HepG2 (cell line): ENCODE results near the gene GCLC. TPM values are rescaled to one million over a fixed set of nuclear protein-coding genes. Genes with fewer than 3 reads are reported as not detected.

Experiments
- ATAC-seq: fragments of 200-7000 bp; cut with Tn5 transposase; 3 replicates; pipeline ENCODE4 v1.9.1; 2020; ENCODE audit warnings: mild to moderate bottlenecking, moderate library complexity
- BruUV-seq: library from RNA; stranded (reverse); fragments of 400-500 nt; replicated peaks from 2 replicates; lab custom pipeline; 2021; lab: Mats Ljungman, UMichigan
- CTCF ChIA-PET: fragments of 300-600 bp; formaldehyde crosslinking; extraction: SDS; loops from one replicate; lab custom pipeline; 2021; ENCODE audit warnings: low total read pairs, inconsistent platforms, low intra/inter-chr PET ratio; lab: Yijun Ruan, JAX
- POLR2A ChIA-PET: fragments of 350-600 bp; sonication (Branson Sonifier 250); formaldehyde crosslinking; loops from one replicate; lab custom pipeline; 2020; ENCODE audit warnings: antibody characterized with exemption, inconsistent platforms; lab: Yijun Ruan, JAX
- DNase-seq: peaks from one replicate; pipeline ENCODE4 v3.0.0-alpha.2; 2015; ENCODE audit warnings: low spot score
- FAIRE-seq: peaks from 3 replicates; lab custom pipeline; 2011; peaks lifted over from hg19 to GRCh38; lab: Jason Lieb, UNC
- H2AFZ ChIP-seq: one replicate; pipeline ENCODE4 v1.6.1; 2011; ENCODE audit warnings: low read length, inconsistent platforms
- H3K27ac ChIP-seq: fragments of 300-600 bp; 3 replicates; pipeline ENCODE4 v1.8.0; 2011; ENCODE audit warnings: mixed run types, mild to moderate bottlenecking, mixed read lengths, low read length, inconsistent platforms; ENCODE audit not compliant: insufficient read depth; ENCODE audit errors: extremely low read length
- H3K27me3 ChIP-seq, 2 experiments: fragments of 200-600 bp in 1 of 2; 2 replicates in 1 of 2; 3 replicates in 1 of 2; pipeline versions ENCODE4 v1.6.0 to v1.8.0; 2011; ENCODE audit warnings: low read length in 2 of 2, mild to moderate bottlenecking in 2 of 2, moderate library complexity in 2 of 2, inconsistent platforms in 1 of 2; ENCODE audit not compliant: insufficient read depth in 2 of 2, control insufficient read depth in 1 of 2
- H3K36me3 ChIP-seq, 2 experiments: fragments of 200-600 bp in 1 of 2; replicated peaks in 1 of 2; 2 replicates in 1 of 2; 3 replicates in 1 of 2; pipeline versions ENCODE4 v1.5.1 to v1.8.0; 2011; ENCODE audit warnings: low read length in 2 of 2, inconsistent platforms in 1 of 2; ENCODE audit not compliant: insufficient read depth in 2 of 2, control insufficient read depth in 1 of 2
- H3K4me1 ChIP-seq: 2 replicates; pipeline ENCODE4 v1.5.1; 2012; ENCODE audit warnings: low read length, inconsistent platforms; ENCODE audit not compliant: insufficient read depth
- H3K4me2 ChIP-seq: 2 replicates; pipeline ENCODE4 v1.6.0; 2011; ENCODE audit warnings: low read depth, low read length, inconsistent platforms
- H3K4me3 ChIP-seq, 3 experiments: fragments of 200-600 bp in 1 of 3; sonication (generic), shearing (Covaris generic) in 1 of 3; replicated peaks in 1 of 3; 2 replicates each; pipeline ENCODE4 v1.5.1; 2011 to 2016; ENCODE audit warnings: low read length in 3 of 3, inconsistent platforms in 2 of 3, low read depth in 2 of 3, mild to moderate bottlenecking in 2 of 3, control low read depth in 1 of 3, mixed read lengths in 1 of 3; ENCODE audit not compliant: insufficient read depth in 1 of 3
- H3K79me2 ChIP-seq: one replicate; pipeline ENCODE4 v1.6.1; 2011; ENCODE audit warnings: low read length, inconsistent platforms; ENCODE audit not compliant: insufficient read depth
- H3K9ac ChIP-seq: 2 replicates; pipeline ENCODE4 v1.6.0; 2011; ENCODE audit warnings: mild to moderate bottlenecking, low read depth, low read length, inconsistent platforms; ENCODE audit not compliant: insufficient read depth
- H3K9me3 ChIP-seq: 2 replicates; pipeline ENCODE4 v1.5.1; 2012; ENCODE audit warnings: mild to moderate bottlenecking, low read length
- H4K20me1 ChIP-seq: 2 replicates; pipeline ENCODE4 v1.6.0; 2011; ENCODE audit warnings: inconsistent platforms, mild to moderate bottlenecking, low read length, moderate library complexity; ENCODE audit not compliant: insufficient read depth
- AFF4 ChIP-seq: sonication (generic); formaldehyde crosslinking; IDR thresholded peaks from 2 replicates; pipeline ENCODE4 v1.4.0; 2020; ENCODE audit warnings: missing genetic modification reagents
- ARID2 ChIP-seq: sonication (generic); formaldehyde crosslinking; IDR thresholded peaks from 2 replicates; pipeline ENCODE4 v1.8.1; 2022; ENCODE audit warnings: mild to moderate bottlenecking, missing genetic modification reagents, borderline replicate concordance
- E2F1 ChIP-seq: sonication (generic); formaldehyde crosslinking; IDR thresholded peaks from 2 replicates; pipeline ENCODE4 v1.5.0; 2020; ENCODE audit warnings: missing genetic modification reagents
- FOXO1 ChIP-seq: sonication (generic); formaldehyde crosslinking; IDR thresholded peaks from 2 replicates; pipeline ENCODE4 v1.4.0; 2020; ENCODE audit warnings: missing genetic modification reagents
- MTF2 ChIP-seq: sonication (generic); formaldehyde crosslinking; IDR thresholded peaks from 2 replicates; pipeline ENCODE4 v1.5.0; 2020; ENCODE audit warnings: missing genetic modification reagents, borderline replicate concordance
- PCBP2 ChIP-seq: fragments of 200-400 bp; formaldehyde crosslinking; optimal IDR thresholded peaks from 2 replicates; pipeline ENCODE3; 2018; ENCODE audit warnings: low read length, low read depth; ENCODE audit not compliant: poor library complexity, severe bottlenecking
- ZFAT ChIP-seq: sonication (generic); formaldehyde crosslinking; conservative IDR thresholded peaks from 2 replicates; pipeline ENCODE4 v1.8.1; 2023; ENCODE audit warnings: missing genetic modification reagents, inconsistent platforms
- ZFP91 ChIP-seq: sonication (generic); formaldehyde crosslinking; IDR thresholded peaks from 2 replicates; pipeline ENCODE4 v1.9.0; 2022; ENCODE audit warnings: missing genetic modification reagents, mild to moderate bottlenecking, borderline replicate concordance
- ZNF124 ChIP-seq: sonication (generic); formaldehyde crosslinking; IDR thresholded peaks from 2 replicates; pipeline ENCODE4 v1.4.0; 2020; ENCODE audit warnings: missing genetic modification reagents
- ZNF605 ChIP-seq: sonication (generic); formaldehyde crosslinking; IDR thresholded peaks from 2 replicates; pipeline ENCODE4 v1.8.0; 2022; ENCODE audit warnings: mild to moderate bottlenecking, missing genetic modification reagents
- WGBS: methylation state at CpG from one replicate; pipeline ENCODE4 v1.1.6; 2017; ENCODE audit warnings: low lambda C conversion rate; 5-methylcytosine and 5-hydroxymethylcytosine counted together
- in situ Hi-C: cut with HindIII; loops from 2 replicates; pipeline ENCODE4 v1.10.0; 2017; ENCODE audit warnings: low pct_unique_long_range_greater_than_20kb; ENCODE audit not compliant: extremely low pct_ligation_motif_present
- intact Hi-C: fragments of 100-400 bp; cut with micrococcal nuclease; formaldehyde crosslinking; loops from one replicate; pipeline ENCODE4 v1.10.0; 2022; ENCODE audit not compliant: unreplicated experiment
- polyA plus RNA-seq, 8 experiments: library from polyadenylated mRNA; depleted of rRNA in 3 of 8; stranded (reverse) in 7 of 8; unstranded in 1 of 8; fragments of >200 nt; fragmentation: Illumina TruSeq in 4 of 8; extraction: Trizol in 4 of 8; gene quantifications; 2 replicates each; pipeline versions ENCODE4 v1.2.1 to v1.2.3, GENCODE V29; 2011 to 2016; ENCODE audit warnings: low read depth in 4 of 8, missing spikeins in 1 of 8, mixed read lengths in 1 of 8; ENCODE audit not compliant: insufficient read depth in 1 of 8
- total RNA-seq, 5 experiments: library from RNA; depleted of rRNA; stranded (reverse); fragments of >200 nt; fragmentation: Illumina TruSeq; extraction: Trizol; gene quantifications; 2 replicates each; pipeline ENCODE4 v1.2.3, GENCODE V29; 2016; ENCODE audit warnings: low read depth in 1 of 5

Gene GCLC
- total and polyA plus RNA-seq, 2 of the 13 experiments (the other 11 are each of a cell fraction or from before 2014, with no cell fraction given), result 35.3 to 84.6 TPM

GRCh38 chr6:53556986-53557715, 12.2 kb upstream of the GCLC start:
- no peak overlapping the region for H2AFZ ChIP-seq
- no TSS peak for BruUV-seq
- POLR2A ChIA-PET, result interaction anchor here (1.1 kb wide), 1 partner anchor 9 kb away, joined by 3 read pairs; no protein-coding TSS in a partner anchor
- H3K79me2 ChIP-seq, result no peaks in the 10 kb centered on the region
- intact Hi-C loops (no loop called here), in situ Hi-C loops (no loop called here)
- H3K4me3 ChIP-seq, result no peak overlapping the region
- H3K9me3 ChIP-seq, result peaks cover 58% of the 10 kb centered on the region
- no peak overlapping the region for H3K4me2 ChIP-seq
- no peaks in the 10 kb centered on the region for H3K27me3 ChIP-seq
- no peak for ATAC-seq
- peaks cover 7% of the 10 kb centered on the region; the same call in 1 of the 2 replicates for H3K4me1 ChIP-seq
- no peaks in the 10 kb centered on the region for H4K20me1 ChIP-seq
- no peaks in the 10 kb centered on the region for H3K36me3 ChIP-seq
- CTCF ChIA-PET, result no interaction called here
- no peak overlapping the region for H3K9ac ChIP-seq
- H3K27ac ChIP-seq, result no peak overlapping the region
- 56% methylated on average over 2 of the region's 2 CpGs for WGBS
- DNase-seq, result no peak
- no peak for TF ChIP-seq MTF2 (CRISPR knock-in tag)
- TF ChIP-seq E2F1 (CRISPR knock-in tag), result no peak
- TF ChIP-seq ZNF124, result no peak
- TF ChIP-seq ZNF605 (CRISPR knock-in tag), result no peak
- no peak for TF ChIP-seq AFF4 (CRISPR knock-in tag)
- no peak for TF ChIP-seq ZFP91 (CRISPR knock-in tag)
- no peak for TF ChIP-seq ZFAT (CRISPR knock-in tag)
- no peak for TF ChIP-seq ARID2 (CRISPR knock-in tag)
- TF ChIP-seq FOXO1 (CRISPR knock-in tag), result no peak
- no peak for TF ChIP-seq PCBP2
- FAIRE-seq, result no peak
